A204.1 (cell line): ENCODE results near the gene BCL11B.

Experiments used
- FAIRE-seq: peaks from 2 replicates; lab custom pipeline; 2012; peaks lifted over from hg19 to GRCh38; lab: Jason Lieb, UNC

Gene BCL11B

GRCh38 chr14:99158150-99158549, 113.8 kb downstream of the BCL11B start:
- FAIRE-seq, result no peak

DNA sequence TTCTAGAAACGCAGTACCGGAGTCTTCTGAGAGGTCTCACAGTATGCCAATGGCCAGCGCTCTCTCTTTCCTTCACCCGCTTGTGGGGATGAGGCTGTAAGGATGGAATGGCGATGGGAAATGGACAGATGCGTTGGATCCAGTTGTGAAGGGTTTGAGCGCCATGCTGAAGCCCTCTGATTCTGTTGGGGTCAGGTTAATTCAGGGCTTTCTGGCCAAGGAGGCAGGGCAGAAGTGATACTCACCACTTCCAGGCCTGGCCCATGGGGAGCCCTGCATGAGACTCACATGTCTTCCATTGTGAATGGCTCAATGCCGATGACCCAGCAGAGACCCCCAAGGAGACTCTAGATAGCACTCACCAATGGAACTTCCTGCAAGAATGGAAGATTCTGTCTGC, 114.3 kb downstream of the BCL11B start:
- FAIRE-seq, result no peak

DNA sequence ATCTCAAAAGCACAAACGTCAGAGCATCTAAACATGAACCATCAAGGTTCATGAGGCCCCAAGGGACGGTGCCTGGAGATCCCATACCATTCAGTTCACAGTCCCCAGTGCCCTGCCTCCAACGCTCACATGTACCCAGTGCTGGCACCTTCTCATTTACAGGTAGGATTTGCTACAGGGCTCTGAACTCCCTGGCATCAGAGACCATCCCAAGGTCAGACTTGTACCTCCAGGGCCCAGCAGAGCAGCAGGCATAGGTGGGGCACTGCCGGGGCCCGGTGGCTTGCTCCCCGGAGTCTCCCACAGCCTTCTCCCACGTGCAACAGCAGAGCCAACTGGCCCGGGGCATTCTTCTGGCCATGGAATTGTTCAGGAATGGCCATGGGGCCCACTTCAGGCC, 114.8 kb downstream of the BCL11B start:
- no peak for FAIRE-seq

DNA sequence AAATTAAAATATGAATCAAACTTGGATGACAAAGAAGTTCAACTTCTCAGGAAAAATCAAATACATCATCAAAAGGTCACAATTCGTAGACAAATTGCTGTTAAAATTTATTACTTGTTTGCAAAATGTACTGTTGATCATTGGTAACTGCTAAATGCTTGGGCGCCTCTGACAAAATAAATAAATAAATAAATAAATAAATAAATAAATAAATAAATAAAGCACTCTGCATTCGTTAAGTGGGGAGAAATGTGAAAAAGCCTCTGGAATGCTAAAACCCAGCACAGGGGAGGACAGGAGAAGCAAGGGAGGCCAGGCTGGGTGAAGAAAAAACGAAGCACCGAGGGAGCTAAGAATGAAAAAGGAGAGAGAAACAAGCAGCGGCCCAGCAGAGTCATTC, 115.2 kb downstream of the BCL11B start:
- FAIRE-seq, result no peak

DNA sequence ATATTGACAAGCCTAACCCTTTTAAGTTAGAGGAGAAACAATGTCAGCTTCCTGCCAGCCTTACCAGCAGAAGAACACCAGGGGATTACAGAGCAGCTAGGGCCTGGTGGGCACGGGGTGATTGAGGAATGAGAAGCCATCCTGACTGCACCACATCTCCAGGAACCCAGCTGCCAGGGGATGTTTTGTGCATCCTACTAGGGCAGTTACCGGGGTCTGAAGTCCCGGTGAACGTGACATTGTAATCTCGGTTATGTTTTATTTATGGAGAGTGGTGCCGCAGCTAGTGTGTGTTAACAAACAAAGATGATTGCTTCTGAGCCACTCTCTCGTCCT, 115.9 kb downstream of the BCL11B start:
- FAIRE-seq, result no peak

GRCh38 chr14:99155173-99156089, 116.6 kb downstream of the BCL11B start:
- no peak for FAIRE-seq

GRCh38 chr14:99150236-99150635, 121.8 kb downstream of the BCL11B start:
- FAIRE-seq, result no peak

DNA sequence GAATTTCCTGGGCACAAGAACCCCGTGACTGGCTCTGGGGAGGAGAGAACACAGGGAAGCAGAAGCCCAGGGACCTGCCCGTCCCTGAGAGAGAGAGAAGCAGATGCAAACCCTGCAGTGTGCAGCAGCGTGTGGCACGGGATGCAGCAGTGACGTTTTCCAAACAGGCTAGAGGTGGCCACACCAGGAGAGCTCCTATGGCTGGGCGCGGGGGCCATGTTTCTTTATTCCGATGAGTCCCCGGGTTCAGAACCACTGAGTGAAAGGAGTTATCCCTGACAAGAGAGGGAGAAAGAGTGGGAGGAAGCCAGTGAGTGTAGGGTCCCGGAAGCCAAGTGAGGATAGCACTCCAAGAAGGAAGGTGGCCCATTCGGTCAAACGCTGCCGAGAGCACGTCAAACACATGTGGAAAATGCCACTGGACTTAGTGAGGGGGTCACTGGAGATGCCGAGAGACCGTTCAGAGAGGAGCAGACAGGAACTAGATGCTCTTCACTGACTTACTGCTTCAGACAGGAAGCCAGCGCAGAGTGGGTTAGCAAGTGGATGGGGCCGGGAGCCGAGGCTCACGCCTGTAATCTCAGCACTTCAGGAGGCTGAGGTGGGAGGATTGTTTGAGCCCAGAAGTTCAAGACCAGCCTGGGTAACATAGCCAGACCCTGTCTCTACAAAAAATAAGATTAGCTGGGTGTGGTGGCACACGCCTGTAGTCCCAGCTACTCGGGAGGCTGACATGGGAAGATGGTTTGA, 123.0 kb downstream of the BCL11B start:
- FAIRE-seq, result no peak

GRCh38 chr14:99148131-99148530, 123.9 kb downstream of the BCL11B start:
- no peak for FAIRE-seq

DNA sequence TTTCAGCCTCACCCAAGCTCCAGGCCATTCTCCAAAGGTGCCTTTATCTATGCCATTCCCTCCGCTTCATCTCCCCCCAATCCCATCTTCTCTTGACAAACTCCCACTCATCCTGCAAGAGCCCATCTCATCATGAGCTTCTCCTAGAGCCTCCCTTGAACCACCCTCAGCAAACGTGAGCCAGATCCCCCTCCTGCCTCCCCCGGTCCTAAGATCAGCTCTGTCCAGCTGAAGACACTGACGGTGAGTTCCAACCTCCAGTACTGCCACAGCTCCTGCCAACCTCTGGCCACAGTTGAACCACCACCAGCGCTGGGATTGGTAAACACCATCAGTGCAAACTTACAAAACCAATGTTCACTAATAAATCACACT, 124.6 kb downstream of the BCL11B start:
- FAIRE-seq, result no peak

GRCh38 chr14:99146616-99147365, 125.2 kb downstream of the BCL11B start:
- no peak for FAIRE-seq

DNA sequence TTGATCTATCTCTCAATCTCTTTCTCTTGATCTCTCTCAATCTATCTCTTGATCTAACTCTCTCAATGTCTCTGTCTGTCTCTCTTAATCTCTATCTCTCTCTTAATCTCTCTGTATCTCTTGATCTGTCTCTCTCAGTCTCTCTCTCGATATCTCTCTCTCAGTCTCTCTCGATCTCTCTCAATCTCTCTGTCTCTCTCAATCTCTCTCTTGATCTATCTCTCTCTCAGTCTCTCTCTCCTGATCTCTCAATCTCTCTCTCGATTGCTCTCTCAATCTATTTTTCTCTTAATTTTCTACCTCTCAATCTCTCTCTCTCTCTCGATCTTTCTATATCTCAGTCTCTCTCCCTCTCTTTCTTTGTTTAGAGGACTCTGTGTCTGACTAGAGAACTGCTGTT, 126.7 kb downstream of the BCL11B start:
- no peak for FAIRE-seq

DNA sequence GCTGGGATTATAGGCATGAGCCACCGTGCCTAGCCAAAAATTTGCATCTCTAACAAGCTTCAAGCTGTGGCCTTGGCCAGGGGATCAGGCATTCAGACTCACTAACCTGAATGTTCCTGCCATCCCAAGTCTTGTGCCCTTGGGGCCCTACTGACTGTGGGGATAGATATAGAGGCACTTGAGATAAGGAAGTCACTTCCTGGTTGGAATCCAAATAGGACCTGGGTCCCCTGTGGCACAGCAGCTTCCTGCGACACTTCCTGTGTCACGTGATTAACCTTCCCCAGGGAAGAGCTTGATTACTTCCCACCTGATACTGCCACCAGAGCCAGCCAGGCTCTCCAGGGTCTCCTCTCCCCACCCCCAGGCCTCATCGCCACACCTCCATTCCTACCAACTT, 128.2 kb downstream of the BCL11B start:
- FAIRE-seq, result no peak

- FAIRE-seq, result no peak
Observed at GRCh38 chr14:99143126-99143525, 128.9 kb downstream of the BCL11B start.

DNA sequence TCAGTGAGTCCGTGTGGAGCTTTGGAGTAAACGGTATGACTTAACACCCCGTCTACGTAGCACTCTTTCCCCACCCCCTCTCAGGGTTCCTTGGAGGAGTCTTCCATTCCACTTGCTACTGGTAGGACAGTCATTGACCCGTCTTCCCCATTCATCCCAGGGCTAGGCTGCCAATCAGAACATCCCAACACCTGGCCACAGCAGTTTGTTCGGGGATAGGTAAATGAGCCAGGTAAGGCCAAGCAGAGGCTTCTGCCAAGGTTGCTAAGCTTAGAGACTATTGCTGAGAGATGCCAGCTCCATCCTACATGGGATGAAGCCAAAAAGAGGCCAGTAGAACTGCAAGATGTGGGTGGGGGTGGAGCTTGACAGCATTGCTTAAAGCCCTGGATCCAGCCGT, 130.8 kb downstream of the BCL11B start:
- no peak for FAIRE-seq

- FAIRE-seq, result no peak
Observed at GRCh38 chr14:99138999-99139865, 132.8 kb downstream of the BCL11B start.

DNA sequence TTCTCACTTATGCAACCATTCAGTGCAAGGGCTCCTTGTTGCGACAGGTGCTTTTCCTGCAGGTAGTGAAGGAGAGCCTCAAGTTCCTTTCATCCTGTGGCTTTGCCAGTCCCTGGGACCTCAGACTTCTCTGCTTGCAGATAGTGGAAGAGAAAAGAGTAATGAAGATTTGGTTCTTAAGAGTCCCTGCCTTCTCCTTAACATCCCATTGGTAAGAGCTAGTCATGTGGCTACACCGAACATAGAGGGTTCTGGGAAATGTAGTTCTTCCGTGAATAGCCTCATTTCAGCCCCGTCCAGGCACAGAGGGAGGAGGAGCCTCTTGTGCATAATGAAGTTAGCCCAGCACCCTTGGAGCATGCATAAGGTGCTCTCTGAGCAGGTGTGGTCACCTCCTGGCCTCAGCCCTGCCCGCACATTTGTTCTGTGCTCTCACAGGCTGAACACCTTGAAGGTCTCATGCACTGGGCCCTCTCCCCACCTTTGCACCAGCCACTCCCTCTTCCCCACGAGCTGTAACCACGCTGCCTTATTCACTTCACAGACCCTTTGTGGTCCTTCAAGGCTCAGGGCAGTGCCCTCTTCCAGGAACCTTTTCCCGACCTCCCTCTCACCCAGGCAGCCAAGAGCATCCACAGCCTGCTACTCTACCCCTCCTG, 134.0 kb downstream of the BCL11B start:
- no peak for FAIRE-seq

GRCh38 chr14:99137001-99137700, 134.8 kb downstream of the BCL11B start:
- FAIRE-seq, result no peak

- FAIRE-seq, result no peak
Observed at GRCh38 chr14:99136401-99136800, 135.6 kb downstream of the BCL11B start.

GRCh38 chr14:99136047-99136400, 136.0 kb downstream of the BCL11B start:
- no peak for FAIRE-seq

DNA sequence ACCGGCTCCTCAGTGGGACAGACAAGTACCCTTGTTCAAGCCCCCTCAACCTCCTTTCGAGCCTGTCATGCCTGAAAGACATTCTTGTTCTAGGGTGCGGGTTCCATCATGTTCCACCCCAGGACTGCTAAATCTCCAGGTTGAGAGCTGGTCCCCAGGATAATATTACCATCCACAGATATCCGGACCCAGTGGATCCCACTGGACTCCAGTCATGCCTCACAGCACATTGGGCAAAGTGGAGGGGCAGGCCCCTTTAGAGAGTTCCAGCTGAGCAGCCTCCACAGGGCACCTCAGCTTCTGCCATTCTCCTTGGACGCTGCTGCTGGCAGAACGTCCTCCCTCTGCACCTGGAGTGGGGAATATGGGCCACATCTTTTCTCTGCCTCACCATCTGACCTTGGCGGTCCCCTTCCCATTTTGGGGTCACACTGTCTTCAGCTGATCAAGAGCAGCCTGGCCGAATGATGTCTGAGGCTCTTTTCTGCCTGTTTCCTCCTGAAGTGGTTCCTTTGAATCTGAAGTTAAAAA, 137.4 kb downstream of the BCL11B start:
- FAIRE-seq, result no peak
